Measurements from ENCODE around the gene KCNJ10. TPM values are rescaled to one million over a fixed set of nuclear protein-coding genes. Genes with fewer than 3 reads are reported as not detected.

The KCNJ10 gene
- polyA plus RNA-seq, 1 donor, result 22.2 TPM

- peak; percentile 78 for DNase-seq
Measured at GRCh38 chr1:160101037-160101716, 31.2 kb upstream of the KCNJ10 start.

GRCh38 chr1:160099716-160100375 is 29.9 kb upstream of the KCNJ10 start:
- DNase-seq, result no peak

GRCh38 chr1:160098852-160099561 is 29.0 kb upstream of the KCNJ10 start:
- DNase-seq, result peak; percentile 96

GRCh38 chr1:160097911-160098851 is 28.2 kb upstream of the KCNJ10 start, which contains the start of gene IGSF8:
TSS of gene IGSF8 (minus strand) at chr1:160098619. CDS start at chr1:160098472, 147 bp downstream.
- peak; percentile 82 for DNase-seq

GRCh38 chr1:160097151-160097910 is 27.4 kb upstream of the KCNJ10 start:
- no peak for DNase-seq

GRCh38 chr1:160096274-160097116 is 26.5 kb upstream of the KCNJ10 start:
- DNase-seq, result no peak

GRCh38 chr1:160095382-160096105 is 25.6 kb upstream of the KCNJ10 start:
- no peak for DNase-seq

- DNase-seq, result no peak
Measured at GRCh38 chr1:160094806-160095205, 24.8 kb upstream of the KCNJ10 start.

- no peak for DNase-seq
Measured at GRCh38 chr1:160094291-160094625, 24.3 kb upstream of the KCNJ10 start.

GRCh38 chr1:160093624-160094290 is 23.8 kb upstream of the KCNJ10 start:
- DNase-seq, result no peak

GRCh38 chr1:160093069-160093395 is 23.1 kb upstream of the KCNJ10 start:
- no peak for DNase-seq

- no peak for DNase-seq
Measured at GRCh38 chr1:160092366-160093068, 22.6 kb upstream of the KCNJ10 start.

- DNase-seq, result no peak
Measured at GRCh38 chr1:160091666-160092223, 21.8 kb upstream of the KCNJ10 start.

GRCh38 chr1:160090760-160091159 is 20.8 kb upstream of the KCNJ10 start:
- DNase-seq, result no peak

- no peak for DNase-seq
Measured at GRCh38 chr1:160089883-160090282, 19.9 kb upstream of the KCNJ10 start.

GRCh38 chr1:160087118-160087662 is 17.2 kb upstream of the KCNJ10 start:
- DNase-seq, result no peak

- DNase-seq, result no peak
Measured at GRCh38 chr1:160086456-160086892, 16.5 kb upstream of the KCNJ10 start.
